GM18907 (cell line): Measurements from ENCODE around the gene PFKP.

Experiments
- ATAC-seq: cut with Tn5 transposase; IDR thresholded peaks from one replicate; pipeline ENCODE4 v1.9.1; 2021; ENCODE audit warnings: mild to moderate bottlenecking, moderate library complexity; ENCODE audit not compliant: unreplicated experiment

Gene PFKP

DNA sequence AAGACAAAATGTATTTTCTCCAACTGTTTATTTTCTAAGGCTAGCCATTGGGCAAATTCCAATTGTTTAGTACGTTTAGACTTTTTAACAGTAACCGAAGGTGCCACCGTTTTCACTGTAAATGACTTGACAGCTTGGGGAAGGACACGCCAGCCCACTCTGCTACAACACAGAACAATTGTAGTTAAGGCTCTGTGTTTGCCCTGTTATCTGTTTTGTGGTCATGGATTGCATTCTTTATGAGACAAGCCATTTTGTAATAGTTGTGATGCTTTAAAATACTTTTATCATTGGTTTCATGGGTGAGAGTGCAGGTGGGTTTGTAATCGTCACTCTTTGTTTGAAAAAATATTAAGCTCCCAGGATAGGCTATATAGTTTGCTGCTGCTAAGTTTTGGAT lies 111.8 kb downstream of the PFKP start:
- ATAC-seq: no peak

DNA sequence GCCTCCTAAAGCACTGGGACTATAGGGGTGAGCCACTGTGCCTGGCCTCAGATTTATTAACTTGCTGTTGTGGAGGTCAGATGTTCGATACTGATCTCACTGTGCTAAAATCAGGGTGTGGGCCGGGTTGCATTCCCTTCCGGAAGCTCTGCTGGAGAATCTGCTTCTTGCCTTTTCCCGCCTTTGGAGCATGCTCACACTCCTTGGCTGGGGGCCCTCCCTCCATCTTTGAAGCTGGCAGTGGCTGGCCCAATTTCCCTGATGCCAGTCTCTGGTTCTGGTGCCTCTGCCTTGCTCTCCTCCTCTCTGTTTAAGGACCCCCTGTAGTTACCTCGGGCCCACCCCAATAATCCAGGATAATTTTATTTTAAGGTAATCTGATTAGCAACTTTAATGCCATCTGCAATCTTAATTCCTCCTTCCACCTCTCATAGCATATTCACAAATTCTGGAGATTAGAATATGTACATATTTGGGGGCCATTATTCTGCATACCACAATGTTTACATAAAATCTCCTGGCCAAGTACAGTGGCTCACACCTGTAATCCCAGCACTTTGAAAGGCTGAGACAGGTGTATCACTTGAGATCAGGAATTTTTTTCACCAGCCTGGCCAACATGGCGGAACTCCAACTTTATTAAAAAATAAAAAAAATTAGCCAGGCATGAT lies 113.1 kb downstream of the PFKP start:
- ATAC-seq: no peak

DNA sequence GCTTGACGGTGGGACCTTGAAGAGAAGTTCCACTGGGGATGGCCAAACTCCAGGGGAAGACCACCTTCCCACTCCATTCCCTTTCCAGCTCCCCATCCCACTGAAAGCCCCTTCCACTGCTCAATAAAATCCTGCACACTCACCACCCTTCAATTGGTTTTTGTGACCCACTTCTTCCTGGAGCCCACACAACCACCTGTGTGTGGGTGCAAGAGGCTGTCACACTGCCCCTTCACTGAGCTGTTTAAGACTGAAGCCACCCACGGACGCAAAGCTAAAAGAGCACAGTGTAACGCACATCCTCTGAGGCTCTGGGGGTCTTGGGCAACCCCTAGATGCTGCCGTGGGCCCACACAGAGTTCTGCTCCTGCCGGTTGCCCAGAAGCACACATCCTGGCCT lies 118.0 kb downstream of the PFKP start:
- ATAC-seq: no peak

DNA sequence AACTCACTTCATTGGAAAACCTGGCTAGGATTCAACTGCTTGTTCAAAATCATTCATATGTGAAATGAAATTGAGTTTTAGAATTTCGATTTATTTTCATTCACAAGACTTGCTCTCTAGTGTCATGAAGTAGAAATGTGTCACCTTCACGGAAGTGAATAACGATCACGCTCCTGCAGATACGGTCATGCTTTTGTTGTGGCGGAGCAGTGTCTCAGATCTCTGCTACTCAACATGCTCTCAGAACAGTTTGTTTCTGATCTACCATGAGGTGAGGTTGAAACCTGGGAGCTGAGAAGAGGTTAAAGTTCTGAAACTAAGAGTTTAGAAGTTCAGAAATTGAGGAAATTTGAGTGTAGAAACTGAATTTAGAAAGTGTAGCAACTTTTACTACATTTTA lies 119.0 kb downstream of the PFKP start:
- ATAC-seq: no peak
